Measurements from ENCODE around the gene RNF217.

The RNF217 gene

DNA sequence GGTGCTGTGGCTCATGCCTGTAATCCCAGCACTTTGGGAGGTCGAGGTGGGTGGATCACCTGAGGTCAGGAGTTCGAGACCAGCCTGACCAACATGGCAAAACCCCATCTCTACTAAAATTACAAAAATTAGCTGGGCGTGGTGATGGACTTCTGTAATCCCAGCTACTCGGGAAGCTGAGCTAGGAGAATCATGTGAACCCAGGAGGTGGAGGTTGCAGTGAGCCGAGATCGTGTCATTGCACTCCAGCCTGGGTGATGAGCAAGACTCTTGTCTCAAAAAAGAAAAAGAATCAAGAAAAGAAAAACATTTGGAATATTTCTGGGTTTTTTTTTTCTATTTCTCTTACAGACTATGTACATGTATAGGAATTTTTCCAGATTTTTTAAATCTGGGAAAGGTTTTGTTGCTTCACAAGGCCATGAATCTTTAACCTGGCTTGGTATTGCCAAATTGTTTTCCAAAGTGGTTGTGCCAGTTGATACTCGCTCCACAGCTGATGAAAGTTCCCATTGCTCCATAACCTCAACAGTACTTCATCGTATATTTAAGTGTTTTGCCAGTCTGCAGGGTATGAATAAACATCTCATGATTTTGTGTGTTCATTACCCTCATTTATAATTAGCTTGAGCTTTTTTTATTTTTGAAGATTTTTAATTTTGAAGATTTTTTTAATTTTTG, 33.5 kb downstream of the RNF217 start:
- CTCF ChIA-PET, result interaction anchor here (1.0 to 1.5 kb wide), 2 partner anchors 8 to 118 kb away, joined by 3 to 4 read pairs; no protein-coding TSS in a partner anchor
- POLR2A ChIA-PET, result interaction anchor here (1.1 to 1.3 kb wide), 3 partner anchors 8 to 34 kb away, joined by 3 to 4 read pairs (median 3); no protein-coding TSS in a partner anchor
- DNase-seq (ENCODE audit: low read depth, low spot score), result no peak

DNA sequence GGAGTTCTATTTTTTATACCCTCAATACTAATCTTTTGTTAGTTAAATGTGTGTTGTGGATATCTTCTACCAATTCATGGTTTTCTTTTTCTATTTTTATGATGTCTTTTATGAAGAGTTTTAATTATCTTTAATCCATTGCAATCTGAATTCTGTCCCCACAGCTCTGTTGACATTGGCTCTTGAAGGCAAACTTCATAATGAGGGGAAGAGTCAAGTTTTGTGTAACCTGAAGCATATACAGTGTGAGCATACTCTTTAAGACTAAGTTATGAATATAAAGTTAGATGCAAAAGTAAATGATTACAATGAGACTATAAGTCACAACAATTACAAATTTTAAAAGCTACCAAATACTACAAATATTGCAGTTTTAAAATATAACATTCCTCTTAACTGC, 34.2 kb downstream of the RNF217 start:
- TF ChIP-seq, protein P1, sequence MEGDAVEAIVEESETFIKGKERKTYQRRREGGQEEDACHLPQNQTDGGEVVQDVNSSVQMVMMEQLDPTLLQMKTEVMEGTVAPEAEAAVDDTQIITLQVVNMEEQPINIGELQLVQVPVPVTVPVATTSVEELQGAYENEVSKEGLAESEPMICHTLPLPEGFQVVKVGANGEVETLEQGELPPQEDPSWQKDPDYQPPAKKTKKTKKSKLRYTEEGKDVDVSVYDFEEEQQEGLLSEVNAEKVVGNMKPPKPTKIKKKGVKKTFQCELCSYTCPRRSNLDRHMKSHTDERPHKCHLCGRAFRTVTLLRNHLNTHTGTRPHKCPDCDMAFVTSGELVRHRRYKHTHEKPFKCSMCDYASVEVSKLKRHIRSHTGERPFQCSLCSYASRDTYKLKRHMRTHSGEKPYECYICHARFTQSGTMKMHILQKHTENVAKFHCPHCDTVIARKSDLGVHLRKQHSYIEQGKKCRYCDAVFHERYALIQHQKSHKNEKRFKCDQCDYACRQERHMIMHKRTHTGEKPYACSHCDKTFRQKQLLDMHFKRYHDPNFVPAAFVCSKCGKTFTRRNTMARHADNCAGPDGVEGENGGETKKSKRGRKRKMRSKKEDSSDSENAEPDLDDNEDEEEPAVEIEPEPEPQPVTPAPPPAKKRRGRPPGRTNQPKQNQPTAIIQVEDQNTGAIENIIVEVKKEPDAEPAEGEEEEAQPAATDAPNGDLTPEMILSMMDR (IDR thresholded peaks at IDR 0.05; ENCODE audit: insufficient read depth, low read length, missing control alignments), result no peak
- ChIA-PET POLR2A (interaction anchor here (1.1 kb wide), 1 partner anchor 35 kb away, joined by 3 read pairs; no protein-coding TSS in a partner anchor), CTCF (interaction anchor here (1.0 kb wide), 1 partner anchor 8 kb away, joined by 3 read pairs; no protein-coding TSS in a partner anchor)
- DNase-seq (ENCODE audit: low read depth, low spot score), result no peak
- no peak overlapping the region for H3K4me3 ChIP-seq (ENCODE audit: low read depth, low read length)

More for the DNA sequence above, 33.5 kb downstream of the RNF217 start:
- TF ChIP-seq, protein P1 (IDR thresholded peaks at IDR 0.05; ENCODE audit: insufficient read depth, low read length, missing control alignments), result no peak
- H3K4me3 ChIP-seq (ENCODE audit: low read depth, low read length), result no peak overlapping the region

DNA sequence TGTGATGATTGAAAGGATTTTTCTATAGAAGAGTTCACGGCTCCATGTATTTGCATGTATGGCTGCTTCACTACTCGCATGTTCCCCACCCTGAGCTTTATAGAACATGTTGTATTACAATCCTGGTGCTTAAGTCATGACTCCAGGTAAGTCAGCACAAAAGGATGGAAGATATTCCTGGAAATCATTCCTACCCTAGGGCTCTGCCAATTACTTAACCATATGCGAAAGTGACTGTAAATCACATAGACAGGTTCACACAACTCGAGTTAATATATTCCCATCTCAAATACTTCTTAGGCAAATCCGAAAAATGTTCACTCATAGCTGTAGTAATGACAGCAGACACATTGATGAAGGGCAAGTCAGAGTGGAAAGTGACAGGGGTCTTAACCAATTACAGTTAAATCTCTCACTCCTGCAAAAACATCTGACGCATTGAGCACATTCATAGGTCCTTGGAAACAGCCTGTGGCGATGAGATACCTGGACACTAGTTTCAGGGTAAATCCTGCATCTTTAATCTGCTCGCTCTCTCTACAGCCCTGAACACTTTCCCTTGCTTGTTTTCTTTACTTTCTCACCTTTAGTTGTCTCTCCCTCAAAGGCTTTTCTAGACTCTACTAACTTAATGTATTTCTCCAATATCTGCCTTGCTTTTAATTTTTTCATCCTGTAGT, 35.1 kb downstream of the RNF217 start:
- no peak overlapping the region for H3K4me3 ChIP-seq (ENCODE audit: low read depth, low read length)
- ChIA-PET POLR2A (no interaction called here), CTCF (interaction anchor here (1.0 kb wide), 1 partner anchor 9 kb away, joined by 3 read pairs; no protein-coding TSS in a partner anchor)
- no peak for DNase-seq (ENCODE audit: low read depth, low spot score)
- TF ChIP-seq, protein P1 (IDR thresholded peaks at IDR 0.05; ENCODE audit: insufficient read depth, low read length, missing control alignments), result no peak

DNA sequence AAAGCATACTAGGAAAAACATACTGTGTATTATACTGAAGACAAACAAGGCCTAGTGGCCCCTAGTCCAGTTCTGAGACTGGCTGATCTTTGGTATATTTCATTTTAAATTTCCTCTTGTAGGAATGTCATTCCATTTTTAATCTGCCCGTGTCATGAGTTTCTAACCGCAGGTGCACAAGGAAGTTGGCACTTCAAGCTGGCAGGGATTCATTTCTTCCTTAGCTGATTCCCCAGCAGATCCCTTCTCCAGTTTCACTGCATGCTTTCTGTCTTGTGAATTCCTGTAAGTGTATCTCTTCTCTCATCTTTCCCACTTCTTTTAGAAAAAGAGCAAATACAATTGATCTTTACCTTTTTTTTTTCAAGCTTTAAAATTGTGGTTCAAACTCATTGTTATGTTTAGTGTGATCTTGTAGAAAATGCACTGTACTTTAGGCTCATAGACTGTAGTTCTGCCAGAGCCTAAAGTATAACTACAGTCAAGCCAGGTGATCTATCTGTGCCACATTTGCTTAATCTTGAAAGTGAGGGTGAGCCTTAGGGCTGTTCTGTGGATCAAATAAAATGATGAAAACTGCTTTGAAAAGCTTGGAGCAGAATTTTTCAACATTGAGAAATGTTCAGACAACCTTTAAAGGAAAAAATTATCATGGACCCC, 37.0 kb downstream of the RNF217 start:
- ChIA-PET POLR2A (no interaction called here), CTCF (interaction anchor here (0.9 to 1.6 kb wide), 3 partner anchors 9 to 155 kb away, joined by 3 to 5 read pairs (median 3); partner anchors contain the start of gene TPD52L1)
- H3K4me3 ChIP-seq (ENCODE audit: low read depth, low read length), result no peak overlapping the region
- TF ChIP-seq, protein P1 (IDR thresholded peaks at IDR 0.05; ENCODE audit: insufficient read depth, low read length, missing control alignments), result no peak
- no peak for DNase-seq (ENCODE audit: low read depth, low spot score)

DNA sequence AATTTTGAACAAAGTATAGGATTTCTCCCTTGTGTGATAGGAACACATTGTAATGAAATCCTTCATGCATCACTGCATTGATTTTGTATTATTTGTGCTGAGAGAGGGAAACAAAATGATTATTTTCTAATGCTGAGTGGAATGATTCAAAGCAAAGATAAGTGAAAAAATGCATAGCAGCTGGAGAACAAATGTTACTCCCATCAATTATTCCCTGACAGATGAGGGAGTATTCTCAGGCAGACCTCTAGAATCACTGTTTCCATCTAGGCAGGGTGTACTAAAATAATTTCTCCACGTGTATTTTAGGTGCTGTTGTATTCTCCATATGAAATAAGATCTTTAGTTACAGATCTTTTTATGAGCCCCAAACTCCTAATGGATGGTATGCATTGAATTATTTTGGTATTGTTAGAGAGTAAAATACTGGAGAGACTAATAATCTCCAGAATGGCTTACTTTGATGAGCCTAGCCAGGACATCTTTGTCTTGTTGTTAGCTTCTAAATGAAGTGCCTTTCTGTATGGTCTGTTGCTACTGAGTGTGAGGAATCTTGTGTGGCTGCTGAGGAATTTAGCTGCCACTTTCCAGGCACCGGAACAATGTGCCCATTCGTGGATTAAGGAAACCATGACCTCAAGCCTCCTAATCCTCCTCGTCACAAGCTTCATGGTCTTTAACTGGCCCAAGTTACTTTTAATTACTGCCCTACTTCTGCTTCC, 39.6 kb downstream of the RNF217 start:
- DNase-seq (ENCODE audit: low read depth, low spot score), result no peak
- H3K4me3 ChIP-seq (ENCODE audit: low read depth, low read length), result peak overlapping the region; percentile 26
- ChIA-PET CTCF (interaction anchor here (1.5 kb wide), 1 partner anchor 27 kb away, joined by 3 read pairs; no protein-coding TSS in a partner anchor), POLR2A (no interaction called here)
- TF ChIP-seq, protein P1 (IDR thresholded peaks at IDR 0.05; ENCODE audit: insufficient read depth, low read length, missing control alignments), result no peak
